ENCODE measurements around the gene MARVELD2. TPM values are rescaled to one million over a fixed set of nuclear protein-coding genes. Genes with fewer than 3 reads are reported as not detected.
A peak's percentile ranks its signal among the peaks of the same experiment; 100 is the strongest.

Gene MARVELD2
- total and polyA plus RNA-seq, 9 of the 15 experiments (the other 6 are each of a cell fraction or from before 2014, with no cell fraction given) = 0.03 to 0.29 (median 0.06) TPM; not detected in 3

DNA sequence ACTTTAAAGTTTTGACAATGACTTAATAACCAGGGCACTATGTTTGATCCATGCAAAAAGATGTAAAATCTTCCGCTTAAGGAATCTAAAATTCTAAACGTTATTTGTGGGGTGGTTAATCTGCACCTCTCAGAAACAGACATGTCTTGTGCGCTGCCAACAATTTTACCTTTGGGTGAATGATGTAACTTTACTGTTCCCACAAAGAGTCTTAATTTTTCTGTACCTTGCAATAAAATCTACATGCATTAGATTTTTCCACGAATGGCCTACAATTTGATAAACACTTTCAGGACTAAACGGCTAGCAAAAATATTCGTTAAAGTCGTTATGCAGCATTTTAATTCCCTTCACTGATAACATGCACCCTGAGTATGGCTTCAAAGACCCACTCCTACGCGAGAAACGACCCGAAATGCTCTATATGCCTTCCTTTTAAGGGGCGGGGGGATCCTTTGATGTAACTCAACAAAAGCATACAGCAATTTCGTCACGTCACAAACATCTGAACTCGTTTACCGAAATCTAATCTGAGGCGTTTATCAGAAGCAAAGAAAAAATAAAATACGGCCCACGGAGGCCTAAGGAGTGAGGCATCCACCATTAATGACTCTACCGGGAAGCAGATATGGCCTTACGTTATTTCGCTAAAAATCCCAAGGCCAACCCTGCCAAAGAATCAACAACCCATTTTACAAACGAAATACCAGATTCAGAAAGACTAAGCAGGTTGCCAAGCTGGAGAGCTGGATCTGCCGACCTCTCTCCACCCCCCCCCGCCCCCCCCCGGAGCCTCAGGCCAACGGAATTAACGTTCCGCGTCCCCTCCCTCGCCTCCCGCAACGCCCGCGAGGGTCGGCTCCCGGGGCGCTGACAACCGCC, 46.2 kb upstream of the MARVELD2 start (continued):
- TF ChIP-seq, protein P1, sequence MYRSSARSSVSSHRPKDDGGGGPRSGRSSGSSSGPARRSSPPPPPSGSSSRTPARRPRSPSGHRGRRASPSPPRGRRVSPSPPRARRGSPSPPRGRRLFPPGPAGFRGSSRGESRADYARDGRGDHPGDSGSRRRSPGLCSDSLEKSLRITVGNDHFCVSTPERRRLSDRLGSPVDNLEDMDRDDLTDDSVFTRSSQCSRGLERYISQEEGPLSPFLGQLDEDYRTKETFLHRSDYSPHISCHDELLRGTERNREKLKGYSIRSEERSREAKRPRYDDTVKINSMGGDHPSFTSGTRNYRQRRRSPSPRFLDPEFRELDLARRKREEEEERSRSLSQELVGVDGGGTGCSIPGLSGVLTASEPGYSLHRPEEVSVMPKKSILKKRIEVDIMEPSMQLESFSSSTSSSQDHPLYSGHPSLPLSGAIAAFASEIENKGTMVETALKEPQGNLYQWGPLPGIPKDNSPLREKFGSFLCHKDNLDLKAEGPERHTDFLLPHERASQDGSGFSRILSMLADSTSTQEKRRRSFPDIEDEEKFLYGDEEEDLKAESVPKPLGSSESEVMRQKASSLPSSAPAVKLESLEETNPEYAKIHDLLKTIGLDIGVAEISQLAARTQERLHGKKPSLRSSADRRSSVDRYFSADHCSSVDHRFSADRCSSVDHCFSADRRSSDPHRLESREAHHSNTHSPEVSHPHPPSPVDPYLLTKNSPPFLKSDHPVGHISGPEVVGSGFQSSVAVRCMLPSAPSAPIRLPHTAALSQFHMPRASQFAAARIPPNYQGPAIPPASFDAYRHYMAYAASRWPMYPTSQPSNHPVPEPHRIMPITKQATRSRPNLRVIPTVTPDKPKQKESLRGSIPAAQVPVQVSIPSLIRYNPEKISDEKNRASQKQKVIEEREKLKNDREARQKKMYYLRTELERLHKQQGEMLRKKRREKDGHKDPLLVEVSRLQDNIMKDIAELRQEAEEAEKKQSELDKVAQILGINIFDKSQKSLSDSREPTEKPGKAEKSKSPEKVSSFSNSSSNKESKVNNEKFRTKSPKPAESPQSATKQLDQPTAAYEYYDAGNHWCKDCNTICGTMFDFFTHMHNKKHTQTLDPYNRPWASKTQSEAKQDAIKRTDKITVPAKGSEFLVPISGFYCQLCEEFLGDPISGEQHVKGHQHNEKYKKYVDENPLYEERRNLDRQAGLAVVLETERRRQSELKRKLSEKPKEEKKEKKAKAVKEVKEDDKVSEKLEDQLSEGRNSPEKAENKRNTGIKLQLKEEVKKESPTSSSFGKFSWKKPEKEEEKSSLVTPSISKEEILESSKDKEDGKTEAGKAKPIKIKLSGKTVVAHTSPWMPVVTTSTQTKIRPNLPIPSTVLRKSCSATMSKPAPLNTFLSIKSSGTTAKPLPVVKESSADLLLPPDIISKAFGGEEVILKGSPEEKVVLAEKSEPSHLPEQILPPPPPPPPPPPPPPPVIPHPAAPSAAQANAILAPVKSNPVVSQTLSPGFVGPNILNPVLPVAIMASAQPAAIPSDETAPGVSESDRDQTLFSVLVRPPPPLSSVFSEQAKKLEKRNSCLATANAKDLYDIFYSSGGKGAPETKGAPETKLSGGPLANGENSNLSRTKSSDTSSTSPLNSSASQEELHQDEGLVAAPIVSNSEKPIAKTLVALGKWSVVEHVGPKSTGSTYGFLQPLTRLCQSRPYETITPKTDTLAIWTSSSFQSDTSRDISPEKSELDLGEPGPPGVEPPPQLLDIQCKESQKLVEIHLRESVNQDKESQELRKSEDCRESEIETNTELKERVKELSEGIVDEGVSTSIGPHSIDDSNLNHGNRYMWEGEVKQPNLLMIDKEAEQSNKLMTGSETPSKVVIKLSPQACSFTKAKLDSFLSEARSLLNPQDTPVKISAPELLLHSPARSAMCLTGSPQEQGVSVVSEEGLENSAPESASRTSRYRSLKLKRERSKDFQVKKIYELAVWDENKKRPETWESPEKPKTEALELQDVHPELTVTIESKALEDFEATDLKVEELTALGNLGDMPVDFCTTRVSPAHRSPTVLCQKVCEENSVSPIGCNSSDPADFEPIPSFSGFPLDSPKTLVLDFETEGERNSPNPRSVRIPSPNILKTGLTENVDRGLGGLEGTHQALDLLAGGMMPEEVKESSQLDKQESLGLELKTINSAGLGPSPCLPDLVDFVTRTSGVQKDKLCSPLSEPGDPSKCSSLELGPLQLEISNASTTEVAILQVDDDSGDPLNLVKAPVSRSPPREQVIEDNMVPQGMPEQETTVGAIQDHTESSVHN (IDR thresholded peaks at IDR 0.05; ENCODE audit: borderline replicate concordance in 1 of 2, low read depth in 1 of 2) = 0 out of 4 replicates have a peak, but pooled peaks of 1 of the 2 experiments have one; percentile 9
- TF ChIP-seq, protein P2, sequence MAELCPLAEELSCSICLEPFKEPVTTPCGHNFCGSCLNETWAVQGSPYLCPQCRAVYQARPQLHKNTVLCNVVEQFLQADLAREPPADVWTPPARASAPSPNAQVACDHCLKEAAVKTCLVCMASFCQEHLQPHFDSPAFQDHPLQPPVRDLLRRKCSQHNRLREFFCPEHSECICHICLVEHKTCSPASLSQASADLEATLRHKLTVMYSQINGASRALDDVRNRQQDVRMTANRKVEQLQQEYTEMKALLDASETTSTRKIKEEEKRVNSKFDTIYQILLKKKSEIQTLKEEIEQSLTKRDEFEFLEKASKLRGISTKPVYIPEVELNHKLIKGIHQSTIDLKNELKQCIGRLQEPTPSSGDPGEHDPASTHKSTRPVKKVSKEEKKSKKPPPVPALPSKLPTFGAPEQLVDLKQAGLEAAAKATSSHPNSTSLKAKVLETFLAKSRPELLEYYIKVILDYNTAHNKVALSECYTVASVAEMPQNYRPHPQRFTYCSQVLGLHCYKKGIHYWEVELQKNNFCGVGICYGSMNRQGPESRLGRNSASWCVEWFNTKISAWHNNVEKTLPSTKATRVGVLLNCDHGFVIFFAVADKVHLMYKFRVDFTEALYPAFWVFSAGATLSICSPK (IDR thresholded peaks at IDR 0.05; ENCODE audit: borderline replicate concordance) = 0 out of 2 replicates have a peak, but pooled peaks have one; percentile 22
- TF ChIP-seq SMARCC2 (IDR thresholded peaks at IDR 0.05; ENCODE audit: low read depth) (0 out of 2 replicates have a peak, but pooled peaks have one; percentile 16), MYBL2 (IDR thresholded peaks at IDR 0.05; ENCODE audit: low read depth) (no peak), MYBL2 (CRISPR knock-in tag; IDR thresholded peaks at IDR 0.05; ENCODE audit: borderline replicate concordance) (no peak), POLR2H (tag; IDR thresholded peaks at IDR 0.05; ENCODE audit: low read depth) (0 out of 2 replicates have a peak, but pooled peaks have one; percentile 17)
- TF ChIP-seq, protein P3, sequence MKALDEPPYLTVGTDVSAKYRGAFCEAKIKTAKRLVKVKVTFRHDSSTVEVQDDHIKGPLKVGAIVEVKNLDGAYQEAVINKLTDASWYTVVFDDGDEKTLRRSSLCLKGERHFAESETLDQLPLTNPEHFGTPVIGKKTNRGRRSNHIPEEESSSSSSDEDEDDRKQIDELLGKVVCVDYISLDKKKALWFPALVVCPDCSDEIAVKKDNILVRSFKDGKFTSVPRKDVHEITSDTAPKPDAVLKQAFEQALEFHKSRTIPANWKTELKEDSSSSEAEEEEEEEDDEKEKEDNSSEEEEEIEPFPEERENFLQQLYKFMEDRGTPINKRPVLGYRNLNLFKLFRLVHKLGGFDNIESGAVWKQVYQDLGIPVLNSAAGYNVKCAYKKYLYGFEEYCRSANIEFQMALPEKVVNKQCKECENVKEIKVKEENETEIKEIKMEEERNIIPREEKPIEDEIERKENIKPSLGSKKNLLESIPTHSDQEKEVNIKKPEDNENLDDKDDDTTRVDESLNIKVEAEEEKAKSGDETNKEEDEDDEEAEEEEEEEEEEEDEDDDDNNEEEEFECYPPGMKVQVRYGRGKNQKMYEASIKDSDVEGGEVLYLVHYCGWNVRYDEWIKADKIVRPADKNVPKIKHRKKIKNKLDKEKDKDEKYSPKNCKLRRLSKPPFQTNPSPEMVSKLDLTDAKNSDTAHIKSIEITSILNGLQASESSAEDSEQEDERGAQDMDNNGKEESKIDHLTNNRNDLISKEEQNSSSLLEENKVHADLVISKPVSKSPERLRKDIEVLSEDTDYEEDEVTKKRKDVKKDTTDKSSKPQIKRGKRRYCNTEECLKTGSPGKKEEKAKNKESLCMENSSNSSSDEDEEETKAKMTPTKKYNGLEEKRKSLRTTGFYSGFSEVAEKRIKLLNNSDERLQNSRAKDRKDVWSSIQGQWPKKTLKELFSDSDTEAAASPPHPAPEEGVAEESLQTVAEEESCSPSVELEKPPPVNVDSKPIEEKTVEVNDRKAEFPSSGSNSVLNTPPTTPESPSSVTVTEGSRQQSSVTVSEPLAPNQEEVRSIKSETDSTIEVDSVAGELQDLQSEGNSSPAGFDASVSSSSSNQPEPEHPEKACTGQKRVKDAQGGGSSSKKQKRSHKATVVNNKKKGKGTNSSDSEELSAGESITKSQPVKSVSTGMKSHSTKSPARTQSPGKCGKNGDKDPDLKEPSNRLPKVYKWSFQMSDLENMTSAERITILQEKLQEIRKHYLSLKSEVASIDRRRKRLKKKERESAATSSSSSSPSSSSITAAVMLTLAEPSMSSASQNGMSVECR (CRISPR knock-in tag; IDR thresholded peaks at IDR 0.05) = no peak
- TF ChIP-seq, protein P4, sequence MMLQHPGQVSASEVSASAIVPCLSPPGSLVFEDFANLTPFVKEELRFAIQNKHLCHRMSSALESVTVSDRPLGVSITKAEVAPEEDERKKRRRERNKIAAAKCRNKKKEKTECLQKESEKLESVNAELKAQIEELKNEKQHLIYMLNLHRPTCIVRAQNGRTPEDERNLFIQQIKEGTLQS (IDR thresholded peaks at IDR 0.05) = peak; percentile 63
- TF ChIP-seq, protein P4 (CRISPR knock-in tag; conservative IDR thresholded peaks at IDR 0.05) = no peak

Data from K562 (cell line).